ENCODE data around the gene INTS11.

The INTS11 gene

GRCh38 chr1:1367315-1367714 lies 42.9 kb upstream of the INTS11 start:
- Histone ChIP-seq H3K23ac (ENCODE audit: low read depth, low read length, poor library complexity) (no peak overlapping the region), H3K9me3 (replicated peaks in 1 of 2; ENCODE audit: control insufficient read depth in 2 of 2, insufficient read depth in 1 of 2, low read depth in 1 of 2, low read length in 2 of 2) (peaks cover 5 to 14% of the 10 kb centered on the region in 2 donors), H3K79me1 (ENCODE audit: low read depth, low read length) (peaks cover 7% of the 10 kb centered on the region), H3K4me1 (ENCODE audit: control insufficient read depth in 2 of 2, insufficient read depth in 1 of 2, low read depth in 1 of 2, low read length in 2 of 2) (peaks cover 3 to 5% of the 10 kb centered on the region in 2 donors), H3K9ac (ENCODE audit: low read depth, low read length, poor library complexity) (no peak overlapping the region), H3K4me3 (ENCODE audit: low read length in 2 of 2) (peak overlapping the region in 1 of 2 donors; percentile 33), H3K14ac (ENCODE audit: low read length) (no peak overlapping the region), H2BK5ac (ENCODE audit: low read length) (no peak overlapping the region), H3K4me2 (ENCODE audit: insufficient read depth, low read length, poor library complexity, severe bottlenecking) (no peak overlapping the region), H3K27me3 (ENCODE audit: control insufficient read depth in 3 of 3, insufficient read depth in 3 of 3, low read depth in 1 of 3, low read length in 3 of 3) (peaks cover 0 to 2% (median 0%) of the 10 kb centered on the region in 3 experiments), H2AK5ac (ENCODE audit: low read depth, low read length) (no peak overlapping the region), H3K27ac (replicated peaks; ENCODE audit: low read length) (no peak overlapping the region), H4K91ac (ENCODE audit: low read depth, low read length, poor library complexity) (no peak overlapping the region), H2BK12ac (ENCODE audit: low read length) (no peak overlapping the region), H3K4ac (ENCODE audit: low read length) (no peak overlapping the region), H3K18ac (ENCODE audit: low read length) (no peak overlapping the region), H2BK15ac (ENCODE audit: low read length) (no peak overlapping the region), H2AFZ (ENCODE audit: low read length) (no peak overlapping the region), H2BK120ac (ENCODE audit: low read depth, low read length) (no peak overlapping the region), H4K8ac (ENCODE audit: low read depth, low read length) (no peak overlapping the region), H3K36me3 (replicated peaks in 1 of 2; ENCODE audit: control insufficient read depth in 2 of 2, insufficient read depth in 2 of 2, low read length in 2 of 2) (peaks cover 2 to 5% of the 10 kb centered on the region in 2 donors)
- 100% methylated on average over 4 to 5 of the region's 5 CpGs for WGBS, 2 donors (ENCODE audit: extremely low coverage in 2 of 2, insufficient read length in 2 of 2, insufficient replicate concordance in 1 of 2)
- DNase-seq (ENCODE audit: low spot score), result no peak

- H3K27me3 ChIP-seq (ENCODE audit: control insufficient read depth in 3 of 3, insufficient read depth in 3 of 3, low read depth in 1 of 3, low read length in 3 of 3), result peaks cover 0 to 2% (median 0%) of the 10 kb centered on the region in 3 experiments
- no peak overlapping the region for H3K9ac ChIP-seq (ENCODE audit: low read depth, low read length, poor library complexity)
- H3K4me2 ChIP-seq (ENCODE audit: insufficient read depth, low read length, poor library complexity, severe bottlenecking), result no peak overlapping the region
- H3K23ac ChIP-seq (ENCODE audit: low read depth, low read length, poor library complexity), result no peak overlapping the region
- H3K27ac ChIP-seq (replicated peaks; ENCODE audit: low read length), result no peak overlapping the region
- H4K91ac ChIP-seq (ENCODE audit: low read depth, low read length, poor library complexity), result no peak overlapping the region
- peaks cover 5 to 14% of the 10 kb centered on the region in 2 donors for H3K9me3 ChIP-seq (replicated peaks in 1 of 2; ENCODE audit: control insufficient read depth in 2 of 2, insufficient read depth in 1 of 2, low read depth in 1 of 2, low read length in 2 of 2)
- H2BK120ac ChIP-seq (ENCODE audit: low read depth, low read length), result no peak overlapping the region
- peak overlapping the region in 1 of 2 donors; percentile 16 for H3K4me3 ChIP-seq (ENCODE audit: low read length in 2 of 2)
- H2BK12ac ChIP-seq (ENCODE audit: low read length), result no peak overlapping the region
- H2AFZ ChIP-seq (ENCODE audit: low read length), result no peak overlapping the region
- no peak overlapping the region for H3K14ac ChIP-seq (ENCODE audit: low read length)
- H3K36me3 ChIP-seq (replicated peaks in 1 of 2; ENCODE audit: control insufficient read depth in 2 of 2, insufficient read depth in 2 of 2, low read length in 2 of 2), result peaks cover 0 to 3% of the 10 kb centered on the region in 2 donors
- no peak overlapping the region for H3K18ac ChIP-seq (ENCODE audit: low read length)
- H2BK5ac ChIP-seq (ENCODE audit: low read length), result no peak overlapping the region
- no peak overlapping the region for H2AK5ac ChIP-seq (ENCODE audit: low read depth, low read length)
- no peak overlapping the region for H3K4ac ChIP-seq (ENCODE audit: low read length)
- no peak for DNase-seq (ENCODE audit: low spot score)
- peaks cover 5% of the 10 kb centered on the region for H3K79me1 ChIP-seq (ENCODE audit: low read depth, low read length)
- 100% methylated on average over 2 to 3 of the region's 3 CpGs for WGBS, 2 donors (ENCODE audit: extremely low coverage in 2 of 2, insufficient read length in 2 of 2, insufficient replicate concordance in 1 of 2)
- no peak overlapping the region for H4K8ac ChIP-seq (ENCODE audit: low read depth, low read length)
- peaks cover 4 to 6% of the 10 kb centered on the region in 2 donors for H3K4me1 ChIP-seq (ENCODE audit: control insufficient read depth in 2 of 2, insufficient read depth in 1 of 2, low read depth in 1 of 2, low read length in 2 of 2)
- no peak overlapping the region for H2BK15ac ChIP-seq (ENCODE audit: low read length)
Observed at GRCh38 chr1:1366699-1367066, 42.2 kb upstream of the INTS11 start.

DNA sequence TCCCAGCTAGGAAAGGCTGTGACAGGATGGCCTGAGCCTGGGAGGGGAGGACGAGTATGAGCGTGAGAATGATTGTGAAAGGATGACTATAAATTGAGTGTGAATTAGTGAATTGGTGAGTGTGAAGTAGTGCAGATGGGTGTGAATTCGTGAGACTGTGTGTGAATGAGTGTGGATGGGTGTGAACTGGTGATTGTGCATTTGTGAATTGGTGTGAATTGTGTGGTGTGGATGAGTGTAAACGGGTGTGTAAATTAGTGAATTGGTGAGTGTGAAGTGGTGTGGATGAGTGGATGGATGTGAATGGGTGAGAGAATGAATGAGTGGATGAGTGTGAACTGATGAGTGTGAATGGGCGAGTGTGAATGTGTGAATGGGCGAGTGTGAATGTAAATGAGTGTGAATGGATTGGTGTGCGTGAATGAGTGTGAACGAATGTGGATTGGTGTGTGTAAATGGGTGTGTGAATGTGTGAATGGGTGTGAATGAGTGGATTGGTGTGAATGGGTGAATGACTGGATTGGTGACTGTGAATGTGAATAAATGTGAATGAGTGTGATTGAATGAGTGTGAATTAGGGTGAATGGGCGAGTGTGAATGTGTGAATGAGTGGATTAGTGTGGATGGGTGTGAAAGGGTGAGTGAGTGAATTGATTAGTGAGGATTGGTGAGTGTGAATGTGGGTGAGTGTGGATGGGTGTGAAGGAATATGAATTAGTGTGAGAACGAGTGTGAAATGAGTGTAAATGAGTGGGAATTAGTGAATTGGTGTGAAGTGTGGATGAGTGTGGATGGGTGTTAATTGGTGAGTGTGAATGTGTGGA lies 41.6 kb upstream of the INTS11 start:
- peaks cover 0 to 2% (median 0%) of the 10 kb centered on the region in 3 experiments for H3K27me3 ChIP-seq (ENCODE audit: control insufficient read depth in 3 of 3, insufficient read depth in 3 of 3, low read depth in 1 of 3, low read length in 3 of 3)
- H4K8ac ChIP-seq (ENCODE audit: low read depth, low read length), result no peak overlapping the region
- H3K79me1 ChIP-seq (ENCODE audit: low read depth, low read length), result no peaks in the 10 kb centered on the region
- 100% methylated on average over 5 to 10 of the region's 10 CpGs for WGBS, 2 donors (ENCODE audit: extremely low coverage in 2 of 2, insufficient read length in 2 of 2, insufficient replicate concordance in 1 of 2)
- peaks cover 6 to 10% of the 10 kb centered on the region in 2 donors for H3K4me1 ChIP-seq (ENCODE audit: control insufficient read depth in 2 of 2, insufficient read depth in 1 of 2, low read depth in 1 of 2, low read length in 2 of 2)
- no peak overlapping the region for H2AFZ ChIP-seq (ENCODE audit: low read length)
- H3K14ac ChIP-seq (ENCODE audit: low read length), result no peak overlapping the region
- H2BK5ac ChIP-seq (ENCODE audit: low read length), result no peak overlapping the region
- no peak overlapping the region for H3K27ac ChIP-seq (replicated peaks; ENCODE audit: low read length)
- no peaks in the 10 kb centered on the region for H3K36me3 ChIP-seq (replicated peaks in 1 of 2; ENCODE audit: control insufficient read depth in 2 of 2, insufficient read depth in 2 of 2, low read length in 2 of 2)
- no peak overlapping the region for H3K4me2 ChIP-seq (ENCODE audit: insufficient read depth, low read length, poor library complexity, severe bottlenecking)
- no peak overlapping the region for H2BK15ac ChIP-seq (ENCODE audit: low read length)
- H3K18ac ChIP-seq (ENCODE audit: low read length), result no peak overlapping the region
- peaks cover 5 to 14% of the 10 kb centered on the region in 2 donors for H3K9me3 ChIP-seq (replicated peaks in 1 of 2; ENCODE audit: control insufficient read depth in 2 of 2, insufficient read depth in 1 of 2, low read depth in 1 of 2, low read length in 2 of 2)
- no peak overlapping the region for H2BK12ac ChIP-seq (ENCODE audit: low read length)
- no peak for DNase-seq (ENCODE audit: low spot score)
- H3K9ac ChIP-seq (ENCODE audit: low read depth, low read length, poor library complexity), result no peak overlapping the region
- no peak overlapping the region for H3K4ac ChIP-seq (ENCODE audit: low read length)
- no peak overlapping the region for H3K4me3 ChIP-seq (ENCODE audit: low read length in 2 of 2)
- no peak overlapping the region for H4K91ac ChIP-seq (ENCODE audit: low read depth, low read length, poor library complexity)
- H2AK5ac ChIP-seq (ENCODE audit: low read depth, low read length), result no peak overlapping the region
- no peak overlapping the region for H2BK120ac ChIP-seq (ENCODE audit: low read depth, low read length)
- H3K23ac ChIP-seq (ENCODE audit: low read depth, low read length, poor library complexity), result no peak overlapping the region

- no peak overlapping the region for H2BK15ac ChIP-seq (ENCODE audit: low read length)
- H3K36me3 ChIP-seq (replicated peaks in 1 of 2; ENCODE audit: control insufficient read depth in 2 of 2, insufficient read depth in 2 of 2, low read length in 2 of 2), result no peaks in the 10 kb centered on the region
- H3K4me1 ChIP-seq (ENCODE audit: control insufficient read depth in 2 of 2, insufficient read depth in 1 of 2, low read depth in 1 of 2, low read length in 2 of 2), result peaks cover 21 to 27% of the 10 kb centered on the region in 2 donors
- H3K4ac ChIP-seq (ENCODE audit: low read length), result no peak overlapping the region
- H4K8ac ChIP-seq (ENCODE audit: low read depth, low read length), result no peak overlapping the region
- H3K18ac ChIP-seq (ENCODE audit: low read length), result peak overlapping the region; percentile 82
- H3K9me3 ChIP-seq (replicated peaks in 1 of 2; ENCODE audit: control insufficient read depth in 2 of 2, insufficient read depth in 1 of 2, low read depth in 1 of 2, low read length in 2 of 2), result peaks cover 5 to 14% of the 10 kb centered on the region in 2 donors
- H3K27ac ChIP-seq (replicated peaks; ENCODE audit: low read length), result no peak overlapping the region
- no peak overlapping the region for H3K9ac ChIP-seq (ENCODE audit: low read depth, low read length, poor library complexity)
- no CpG with 5 or more reads among the region's 14 CpGs for WGBS, 2 donors (ENCODE audit: extremely low coverage in 2 of 2, insufficient read length in 2 of 2, insufficient replicate concordance in 1 of 2)
- H2BK120ac ChIP-seq (ENCODE audit: low read depth, low read length), result no peak overlapping the region
- H2AFZ ChIP-seq (ENCODE audit: low read length), result no peak overlapping the region
- H2AK5ac ChIP-seq (ENCODE audit: low read depth, low read length), result peak overlapping the region; percentile 36
- no peak overlapping the region for H2BK12ac ChIP-seq (ENCODE audit: low read length)
- H3K4me2 ChIP-seq (ENCODE audit: insufficient read depth, low read length, poor library complexity, severe bottlenecking), result no peak overlapping the region
- no peak overlapping the region for H3K23ac ChIP-seq (ENCODE audit: low read depth, low read length, poor library complexity)
- H3K14ac ChIP-seq (ENCODE audit: low read length), result no peak overlapping the region
- H4K91ac ChIP-seq (ENCODE audit: low read depth, low read length, poor library complexity), result no peak overlapping the region
- no peak for DNase-seq (ENCODE audit: low spot score)
- no peaks in the 10 kb centered on the region for H3K79me1 ChIP-seq (ENCODE audit: low read depth, low read length)
- peak overlapping the region in 1 of 2 donors; percentile 11 for H3K4me3 ChIP-seq (ENCODE audit: low read length in 2 of 2)
- H2BK5ac ChIP-seq (ENCODE audit: low read length), result no peak overlapping the region
- H3K27me3 ChIP-seq (ENCODE audit: control insufficient read depth in 3 of 3, insufficient read depth in 3 of 3, low read depth in 1 of 3, low read length in 3 of 3), result peaks cover 0 to 2% (median 0%) of the 10 kb centered on the region in 3 experiments
Observed at GRCh38 chr1:1364266-1364665, 39.8 kb upstream of the INTS11 start.
